ENCODE measurements around the gene RHEBL1.

RHEBL1 gene

DNA sequence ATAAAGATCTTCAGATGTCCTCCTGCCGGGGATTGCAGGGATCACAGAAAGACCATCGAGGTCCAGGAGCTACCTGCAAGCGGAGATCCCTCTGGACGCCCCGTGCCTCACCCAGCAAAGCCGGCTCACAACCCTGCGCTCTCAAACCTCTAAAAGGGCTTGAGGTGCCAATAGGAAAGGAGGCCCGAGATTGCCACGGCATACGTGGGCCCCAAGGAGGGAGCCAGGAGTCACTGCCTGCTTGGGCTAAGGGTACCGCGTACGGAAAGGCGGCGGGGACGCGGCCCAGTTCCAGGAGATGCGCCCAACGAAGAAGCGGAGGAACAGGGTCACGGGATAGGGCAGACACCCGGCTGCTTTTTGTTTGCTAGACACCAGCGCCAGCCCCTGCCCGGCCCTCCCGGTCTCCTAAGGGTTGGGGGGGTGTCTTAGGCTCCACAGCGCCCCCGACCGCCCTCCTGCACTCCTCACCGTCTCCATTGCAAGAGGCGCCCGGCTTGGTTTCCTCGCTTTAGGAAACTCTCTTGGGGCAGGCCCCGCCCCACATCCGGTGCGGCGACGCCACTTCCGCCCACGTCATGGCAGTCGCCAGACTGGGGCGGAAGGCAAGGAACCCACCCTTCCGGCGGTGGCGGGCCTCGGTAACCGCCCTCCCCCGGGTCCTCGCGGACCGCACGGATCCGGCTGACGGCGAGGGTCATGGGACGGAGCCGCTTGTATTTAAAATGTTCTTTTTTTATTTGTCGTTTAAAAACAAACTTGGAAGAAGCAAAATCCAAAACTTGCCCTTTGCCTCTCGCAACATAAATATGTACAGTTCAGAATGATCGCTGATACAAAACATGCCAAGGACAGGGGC lies 51.3 kb downstream of the RHEBL1 start, which contains the start of gene PRKAG1:
PRKAG1 (minus strand) TSS at position 516 of the 859 bp plus-strand sequence; CDS start at position 480, 36 bp downstream.
- peak; percentile 94 to 95 for DNase-seq

DNA sequence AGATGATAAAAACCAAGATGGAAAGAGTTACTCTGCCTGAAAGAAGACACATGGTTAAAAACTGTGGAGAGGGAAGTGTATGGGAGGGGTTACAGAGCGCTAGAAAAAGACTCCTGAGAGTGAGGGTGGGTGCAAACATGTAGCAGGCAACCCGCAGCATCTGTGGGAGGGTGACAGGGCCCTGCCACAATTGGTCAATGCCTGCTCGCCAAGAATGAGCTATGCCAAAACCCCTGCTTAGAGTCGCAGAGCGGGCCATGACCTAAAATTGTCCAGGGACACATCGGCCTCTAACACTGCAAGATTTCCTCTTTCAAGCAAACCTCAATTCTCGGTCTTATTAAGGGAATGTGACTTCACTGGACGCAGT lies 51.9 kb downstream of the RHEBL1 start:
- peak in 1 of 2 experiments; percentile 26 for DNase-seq

- no peak for DNase-seq
These were observed 54.6 kb downstream of the RHEBL1 start for GRCh38 chr12:49015196-49015595.

All from SHP77 (cell line).